Left lung (tissue), 10 donors: ENCODE results near the gene SPG21. TPM values are rescaled to one million over a fixed set of nuclear protein-coding genes. Genes with fewer than 3 reads are reported as not detected.
"Not testable (repeated sequence)": the region's sequence is repeated elsewhere in the genome, so short reads cannot be mapped to it uniquely, and the experiment has no call there.

Experiments used
- ATAC-seq: fragments of 200-7000 bp; cut with Tn5 transposase; one replicate; pipeline ENCODE4 v1.9.1; 2020; ENCODE audit warnings: moderate library complexity
- DNase-seq, 4 donors: peaks; one replicate each; pipeline ENCODE4 v3.0.0-alpha.2; 2013 to 2020
- H3K27ac ChIP-seq, 2 donors: fragments of 200-600 bp; sonication (generic) in 1 of 2; one replicate each; pipeline versions ENCODE4 v1.5.0 to v1.8.0; 2020 to 2021
- H3K27me3 ChIP-seq, 2 donors: fragments of 200-600 bp; sonication (generic) in 1 of 2; one replicate each; pipeline versions ENCODE4 v1.5.0 to v1.8.0; 2020 to 2021
- H3K36me3 ChIP-seq, 2 donors: fragments of 200-600 bp; sonication (generic) in 1 of 2; one replicate each; pipeline versions ENCODE4 v1.5.0 to v1.8.0; 2020 to 2021
- H3K4me1 ChIP-seq, 2 donors: fragments of 200-600 bp; one replicate each; pipeline ENCODE4 v1.8.0; 2021
- H3K4me3 ChIP-seq, 2 donors: fragments of 200-600 bp; sonication (generic) in 1 of 2; one replicate each; pipeline versions ENCODE4 v1.5.0 to v1.8.0; 2020 to 2021; ENCODE audit warnings: mild to moderate bottlenecking in 1 of 2
- H3K9me3 ChIP-seq, 2 donors: fragments of 200-600 bp; sonication (generic) in 1 of 2; one replicate each; pipeline versions ENCODE4 v1.5.0 to v1.8.0; 2020 to 2021
- intact Hi-C, 2 donors: fragments of 100-400 bp; cut with DNase I; formaldehyde crosslinking; loops; one replicate each; pipeline versions ENCODE4 v1.11.2 to v1.14.2; 2022
- polyA plus RNA-seq, 6 donors: library from polyadenylated mRNA; unstranded; fragments of 120-200 nt; gene quantifications; one replicate each; pipeline ENCODE4 v1.2.1, GENCODE V29; 2013; ENCODE audit not compliant: insufficient read length in 6 of 6
- total RNA-seq, 2 donors: library from RNA; stranded (reverse); fragmentation: NEBNext Ultra II Directional; extraction: Animal tissue kit (Norgen Biotek cat#: 25700); gene quantifications; one replicate each; pipeline ENCODE4 v1.2.1, GENCODE V29; 2021
- TF ChIP-seq, protein P1 (sequence below), 2 donors: fragments of 200-600 bp; sonication (generic) in 1 of 2; IDR thresholded peaks; one replicate each; pipeline versions ENCODE4 v1.5.0 to v1.8.0; 2021; ENCODE audit warnings: antibody characterized with exemption in 2 of 2
- donor health status: DM: no; HTN: yes; CAD: no.
- donor health status: DM: no; HTN: no; CAD: no.

The SPG21 gene
- total and polyA plus RNA-seq, 8 donors: 93.9 to 123 (median 104) TPM

GRCh38 chr15:65020419-65020818 lies 30.7 kb upstream of the SPG21 start:
- Histone ChIP-seq H3K36me3 (peaks cover 0 to 76% of the 10 kb centered on the region in 2 donors), H3K4me1 (no peaks in the 10 kb centered on the region), H3K27ac (no peak overlapping the region), H3K9me3 (no peaks in the 10 kb centered on the region), H3K27me3 (no peaks in the 10 kb centered on the region), H3K4me3 (no peak overlapping the region)
- intact Hi-C loops: no loop called here
- TF ChIP-seq, protein P1, sequence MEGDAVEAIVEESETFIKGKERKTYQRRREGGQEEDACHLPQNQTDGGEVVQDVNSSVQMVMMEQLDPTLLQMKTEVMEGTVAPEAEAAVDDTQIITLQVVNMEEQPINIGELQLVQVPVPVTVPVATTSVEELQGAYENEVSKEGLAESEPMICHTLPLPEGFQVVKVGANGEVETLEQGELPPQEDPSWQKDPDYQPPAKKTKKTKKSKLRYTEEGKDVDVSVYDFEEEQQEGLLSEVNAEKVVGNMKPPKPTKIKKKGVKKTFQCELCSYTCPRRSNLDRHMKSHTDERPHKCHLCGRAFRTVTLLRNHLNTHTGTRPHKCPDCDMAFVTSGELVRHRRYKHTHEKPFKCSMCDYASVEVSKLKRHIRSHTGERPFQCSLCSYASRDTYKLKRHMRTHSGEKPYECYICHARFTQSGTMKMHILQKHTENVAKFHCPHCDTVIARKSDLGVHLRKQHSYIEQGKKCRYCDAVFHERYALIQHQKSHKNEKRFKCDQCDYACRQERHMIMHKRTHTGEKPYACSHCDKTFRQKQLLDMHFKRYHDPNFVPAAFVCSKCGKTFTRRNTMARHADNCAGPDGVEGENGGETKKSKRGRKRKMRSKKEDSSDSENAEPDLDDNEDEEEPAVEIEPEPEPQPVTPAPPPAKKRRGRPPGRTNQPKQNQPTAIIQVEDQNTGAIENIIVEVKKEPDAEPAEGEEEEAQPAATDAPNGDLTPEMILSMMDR (IDR thresholded peaks at IDR 0.05): no peak
- DNase-seq (no peak), ATAC-seq (no peak)

DNA sequence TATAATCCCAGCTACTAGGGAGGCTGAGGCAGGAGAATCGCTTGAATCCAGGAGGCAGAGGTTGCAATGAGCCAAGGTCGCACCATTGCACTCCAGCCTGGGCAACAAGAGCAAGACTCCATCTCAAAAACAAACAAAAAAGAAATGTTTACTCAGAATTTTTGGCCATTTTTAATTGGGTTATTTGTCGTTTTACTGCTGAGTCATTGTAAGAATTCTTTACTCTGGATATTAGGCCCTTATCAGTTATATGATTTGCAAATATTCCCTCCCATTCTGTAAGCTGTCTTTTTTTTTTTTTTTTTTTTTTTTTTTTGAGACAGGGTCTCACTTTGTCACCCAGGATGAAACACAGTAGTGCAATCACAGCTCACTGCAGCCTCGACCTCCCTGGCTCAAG lies 21.5 kb upstream of the SPG21 start:
- H3K27me3 ChIP-seq, H3K4me1 ChIP-seq, H3K4me3 ChIP-seq, DNase-seq, H3K9me3 ChIP-seq, H3K27ac ChIP-seq, ATAC-seq, intact Hi-C loops: not testable (repeated sequence)
- H3K36me3 ChIP-seq: peaks cover 0 to 41% of the 10 kb centered on the region in 2 donors

DNA sequence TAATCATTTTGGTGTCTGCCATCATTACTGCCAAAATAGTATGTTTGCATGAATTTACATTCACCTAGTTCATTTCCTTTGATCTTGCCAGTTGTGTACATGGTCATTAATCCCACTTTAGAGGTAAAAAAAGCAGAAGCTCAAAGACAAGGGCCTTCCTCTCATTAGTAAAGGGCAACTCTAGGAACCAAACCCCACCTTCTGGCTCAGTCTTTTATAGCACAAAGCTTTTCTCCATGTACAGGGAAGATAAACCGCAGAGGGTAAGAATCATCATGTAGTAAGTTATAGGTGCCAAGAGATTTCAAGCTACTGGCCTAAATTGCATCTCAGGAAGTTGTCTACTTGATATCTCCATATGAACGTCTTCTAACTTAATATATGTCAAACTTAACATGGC lies 19.3 kb upstream of the SPG21 start:
- Histone ChIP-seq H3K27ac (no peak overlapping the region), H3K9me3 (peaks cover 0 to 7% of the 10 kb centered on the region in 2 donors), H3K4me3 (no peak overlapping the region), H3K27me3 (no peaks in the 10 kb centered on the region), H3K4me1 (no peaks in the 10 kb centered on the region), H3K36me3 (peaks cover 0 to 36% of the 10 kb centered on the region in 2 donors)
- intact Hi-C loops: no loop called here
- ATAC-seq: no peak
- no peak for DNase-seq
- TF ChIP-seq, protein P1 (IDR thresholded peaks at IDR 0.05): no peak

DNA sequence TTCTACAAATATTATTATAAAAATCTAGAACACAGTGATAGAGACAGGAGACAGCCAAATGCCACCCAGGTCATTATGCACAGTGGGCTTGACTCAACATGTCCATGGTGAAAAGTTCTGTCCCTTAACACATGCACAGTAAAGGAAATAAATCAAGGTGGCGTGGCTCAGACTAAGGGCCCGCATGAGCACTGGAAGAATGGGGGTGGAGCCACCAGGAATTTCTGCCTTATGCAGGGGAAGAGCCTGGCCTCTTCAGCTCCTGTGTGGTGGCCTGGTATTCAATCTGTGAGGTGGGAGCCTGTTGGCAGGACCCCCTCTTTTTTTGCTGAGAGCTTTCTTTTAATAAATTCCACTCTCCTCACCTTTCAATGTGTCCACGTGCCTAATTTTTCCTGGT lies 17.2 kb upstream of the SPG21 start:
- Histone ChIP-seq H3K36me3 (peaks cover 0 to 41% of the 10 kb centered on the region in 2 donors), H3K4me3 (no peak overlapping the region), H3K4me1 (no peaks in the 10 kb centered on the region), H3K27ac (no peak overlapping the region), H3K27me3 (no peaks in the 10 kb centered on the region), H3K9me3 (no peaks in the 10 kb centered on the region)
- intact Hi-C loops: no loop called here
- ATAC-seq: no peak
- DNase-seq: no peak
- TF ChIP-seq, protein P1 (IDR thresholded peaks at IDR 0.05): no peak

- Histone ChIP-seq H3K27ac (no peak overlapping the region), H3K4me1 (no peaks in the 10 kb centered on the region), H3K27me3 (no peaks in the 10 kb centered on the region), H3K4me3 (no peak overlapping the region), H3K36me3 (peaks cover 0 to 31% of the 10 kb centered on the region in 2 donors), H3K9me3 (no peaks in the 10 kb centered on the region)
- intact Hi-C loops: no loop called here
- TF ChIP-seq, protein P1 (IDR thresholded peaks at IDR 0.05): no peak
- ATAC-seq (no peak), DNase-seq (no peak)
Observed at GRCh38 chr15:65004993-65005392, 15.3 kb upstream of the SPG21 start.

DNA sequence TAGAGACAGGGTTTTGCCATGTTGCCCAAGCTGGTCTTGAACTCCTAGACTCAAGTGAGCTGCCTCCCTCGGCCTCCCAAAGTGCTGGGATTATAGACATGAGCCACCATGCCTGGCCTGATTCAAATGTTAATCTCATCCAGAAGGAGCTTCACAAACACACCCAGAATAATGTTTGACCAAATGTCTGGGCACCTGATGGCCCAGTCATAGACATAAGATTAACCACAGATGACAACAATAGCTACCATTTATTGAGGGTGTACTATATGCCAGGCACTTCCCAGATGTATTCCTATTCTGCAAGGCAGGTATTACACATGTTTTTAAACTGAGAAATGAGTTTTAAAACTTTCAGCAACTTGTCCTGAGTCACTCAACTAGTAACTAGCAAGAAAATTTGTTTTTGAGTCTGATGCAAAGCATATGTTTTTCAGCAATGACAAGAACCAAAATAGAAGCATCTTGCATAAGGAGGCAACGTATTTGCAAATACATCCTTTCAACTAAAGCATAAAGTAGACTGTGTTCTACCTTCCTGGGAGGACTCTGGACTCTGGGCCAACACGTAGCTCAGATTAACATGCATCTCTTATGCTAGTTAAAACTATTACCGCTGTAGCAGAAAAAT lies 8.1 kb upstream of the SPG21 start:
- TF ChIP-seq, protein P1 (IDR thresholded peaks at IDR 0.05): no peak
- ATAC-seq (no peak), DNase-seq (no peak)

More for the DNA sequence above, 8.1 kb upstream of the SPG21 start:
- no peaks in the 10 kb centered on the region for H3K27me3 ChIP-seq
- H3K27ac ChIP-seq: no peak overlapping the region
- peaks cover 0 to 8% of the 10 kb centered on the region in 2 donors for H3K36me3 ChIP-seq
- no peaks in the 10 kb centered on the region for H3K4me1 ChIP-seq
- H3K4me3 ChIP-seq: no peak overlapping the region
- no peaks in the 10 kb centered on the region for H3K9me3 ChIP-seq
- intact Hi-C loops: no loop called here
